NCI-H1048 (cell line): Measurements from ENCODE around the gene TGM1.

Source experiments
- DNase-seq: peaks from one replicate; lab custom pipeline; 2025; lab: John Stamatoyannopoulos, UW

The TGM1 gene

GRCh38 chr14:24292118-24292807 is 29.3 kb upstream of the TGM1 start:
- DNase-seq, result no peak

GRCh38 chr14:24291446-24292117 is 28.6 kb upstream of the TGM1 start:
- no peak for DNase-seq

GRCh38 chr14:24290746-24291145 is 27.8 kb upstream of the TGM1 start:
- DNase-seq, result no peak

- no peak for DNase-seq
Measured at GRCh38 chr14:24289649-24290280, 26.8 kb upstream of the TGM1 start.

GRCh38 chr14:24286996-24287395 is 24.0 kb upstream of the TGM1 start:
- DNase-seq, result no peak

- DNase-seq, result no peak
Measured at GRCh38 chr14:24285351-24285750, 22.4 kb upstream of the TGM1 start.

- no peak for DNase-seq
Measured at GRCh38 chr14:24284501-24285035, 21.6 kb upstream of the TGM1 start.

GRCh38 chr14:24283796-24284460 is 21.0 kb upstream of the TGM1 start:
- DNase-seq, result no peak

- no peak for DNase-seq
Measured at GRCh38 chr14:24282736-24283135, 19.8 kb upstream of the TGM1 start.

- no peak for DNase-seq
Measured at GRCh38 chr14:24281636-24282035, 18.7 kb upstream of the TGM1 start.

- no peak for DNase-seq
Measured at GRCh38 chr14:24280797-24281460, 18.0 kb upstream of the TGM1 start.

- DNase-seq, result no peak
Measured at GRCh38 chr14:24279301-24280186, 16.6 kb upstream of the TGM1 start.

- no peak for DNase-seq
Measured at GRCh38 chr14:24278424-24278823, 15.4 kb upstream of the TGM1 start.

- no peak for DNase-seq
Measured at GRCh38 chr14:24277606-24278321, 14.8 kb upstream of the TGM1 start.

- no peak for DNase-seq
Measured at GRCh38 chr14:24277071-24277470, 14.1 kb upstream of the TGM1 start.

- DNase-seq, result no peak
Measured at GRCh38 chr14:24274101-24274543, 11.1 kb upstream of the TGM1 start.

- no peak for DNase-seq
Measured at GRCh38 chr14:24273422-24273998, 10.5 kb upstream of the TGM1 start.

- no peak for DNase-seq
Measured at GRCh38 chr14:24272467-24272866, 9.5 kb upstream of the TGM1 start.

GRCh38 chr14:24271834-24272263 is 8.9 kb upstream of the TGM1 start:
- DNase-seq, result no peak
